ENCODE results near the gene PIGL. TPM values are rescaled to one million over a fixed set of nuclear protein-coding genes. Genes with fewer than 3 reads are reported as not detected.
A peak's percentile ranks its signal among the peaks of the same experiment; 100 is the strongest.

Gene PIGL
- total and polyA plus RNA-seq, 2 experiments from 2014 or later: 32.9 to 47.3 TPM

- no peaks in the 10 kb centered on the region for H3K36me3 ChIP-seq (ENCODE audit: insufficient read depth)
- no peak for ATAC-seq
- Mint-ChIP-seq H3K36me3 (ENCODE audit: low read depth) (no peaks in the 10 kb centered on the region; the same call in 2 of the 3 replicates), H3K4me3 (peak overlapping the region; percentile 61), H3K27ac (no peak overlapping the region), H3K4me1 (peaks cover 21% of the 10 kb centered on the region), H3K9me3 (no peaks in the 10 kb centered on the region), H3K27me3 (ENCODE audit: insufficient read depth, low read depth, poor library complexity) (peaks cover 10% of the 10 kb centered on the region)
- H3K27ac ChIP-seq (ENCODE audit: low read depth): no peak overlapping the region
- no peak for DNase-seq (ENCODE audit: low spot score)
- H3K4me2 ChIP-seq: 0 out of 2 replicates have a peak overlapping the region, but pooled peaks have one; percentile 50
- H3K27me3 ChIP-seq (ENCODE audit: insufficient read depth): peaks cover 20% of the 10 kb centered on the region
- H4K20me1 ChIP-seq (replicated peaks; ENCODE audit: insufficient read depth): peaks cover 17% of the 10 kb centered on the region
- peaks cover 8% of the 10 kb centered on the region for H3F3A ChIP-seq (replicated peaks; ENCODE audit: low read depth)
- no peak overlapping the region for H3K4me3 ChIP-seq
- H3K9me2 ChIP-seq (ENCODE audit: insufficient read depth): no peaks in the 10 kb centered on the region
- no peaks in the 10 kb centered on the region for H3K79me2 ChIP-seq (replicated peaks; ENCODE audit: insufficient read depth)
- H3K4me1 ChIP-seq (ENCODE audit: insufficient read depth): peaks cover 11% of the 10 kb centered on the region
- no peak; the same call in 1 of the 2 replicates for TF ChIP-seq CREB1 (CRISPR knock-in tag; IDR thresholded peaks at IDR 0.05; ENCODE audit: low read depth)
- TF ChIP-seq, protein P1, sequence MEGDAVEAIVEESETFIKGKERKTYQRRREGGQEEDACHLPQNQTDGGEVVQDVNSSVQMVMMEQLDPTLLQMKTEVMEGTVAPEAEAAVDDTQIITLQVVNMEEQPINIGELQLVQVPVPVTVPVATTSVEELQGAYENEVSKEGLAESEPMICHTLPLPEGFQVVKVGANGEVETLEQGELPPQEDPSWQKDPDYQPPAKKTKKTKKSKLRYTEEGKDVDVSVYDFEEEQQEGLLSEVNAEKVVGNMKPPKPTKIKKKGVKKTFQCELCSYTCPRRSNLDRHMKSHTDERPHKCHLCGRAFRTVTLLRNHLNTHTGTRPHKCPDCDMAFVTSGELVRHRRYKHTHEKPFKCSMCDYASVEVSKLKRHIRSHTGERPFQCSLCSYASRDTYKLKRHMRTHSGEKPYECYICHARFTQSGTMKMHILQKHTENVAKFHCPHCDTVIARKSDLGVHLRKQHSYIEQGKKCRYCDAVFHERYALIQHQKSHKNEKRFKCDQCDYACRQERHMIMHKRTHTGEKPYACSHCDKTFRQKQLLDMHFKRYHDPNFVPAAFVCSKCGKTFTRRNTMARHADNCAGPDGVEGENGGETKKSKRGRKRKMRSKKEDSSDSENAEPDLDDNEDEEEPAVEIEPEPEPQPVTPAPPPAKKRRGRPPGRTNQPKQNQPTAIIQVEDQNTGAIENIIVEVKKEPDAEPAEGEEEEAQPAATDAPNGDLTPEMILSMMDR (conservative IDR thresholded peaks at IDR 0.05; ENCODE audit: low read depth in 2 of 2): peak; percentile 80 to 83
- H2AFZ ChIP-seq: no peak overlapping the region
Observed at GRCh38 chr17:16285646-16286008, 68.6 kb downstream of the PIGL start.

- Histone ChIP-seq H3K4me2 (peak overlapping the region; percentile 74), H3K27me3 (ENCODE audit: insufficient read depth) (peaks cover 20% of the 10 kb centered on the region), H3K36me3 (ENCODE audit: insufficient read depth) (no peaks in the 10 kb centered on the region), H3K79me2 (replicated peaks; ENCODE audit: insufficient read depth) (no peaks in the 10 kb centered on the region), H2AFZ (no peak overlapping the region), H3K9me2 (ENCODE audit: insufficient read depth) (no peaks in the 10 kb centered on the region), H3F3A (replicated peaks; ENCODE audit: low read depth) (peaks cover 8% of the 10 kb centered on the region), H4K20me1 (replicated peaks; ENCODE audit: insufficient read depth) (peaks cover 17% of the 10 kb centered on the region), H3K4me1 (ENCODE audit: insufficient read depth) (peaks cover 11% of the 10 kb centered on the region), H3K27ac (ENCODE audit: low read depth) (no peak overlapping the region), H3K4me3 (peak overlapping the region; percentile 37)
- peak overlapping the region; percentile 53; the same call in 1 of the 2 replicates for H3K27ac Mint-ChIP-seq
- H3K4me1 Mint-ChIP-seq: peaks cover 21% of the 10 kb centered on the region
- no peaks in the 10 kb centered on the region; the same call in 2 of the 3 replicates for H3K36me3 Mint-ChIP-seq (ENCODE audit: low read depth)
- TF ChIP-seq, protein P2, sequence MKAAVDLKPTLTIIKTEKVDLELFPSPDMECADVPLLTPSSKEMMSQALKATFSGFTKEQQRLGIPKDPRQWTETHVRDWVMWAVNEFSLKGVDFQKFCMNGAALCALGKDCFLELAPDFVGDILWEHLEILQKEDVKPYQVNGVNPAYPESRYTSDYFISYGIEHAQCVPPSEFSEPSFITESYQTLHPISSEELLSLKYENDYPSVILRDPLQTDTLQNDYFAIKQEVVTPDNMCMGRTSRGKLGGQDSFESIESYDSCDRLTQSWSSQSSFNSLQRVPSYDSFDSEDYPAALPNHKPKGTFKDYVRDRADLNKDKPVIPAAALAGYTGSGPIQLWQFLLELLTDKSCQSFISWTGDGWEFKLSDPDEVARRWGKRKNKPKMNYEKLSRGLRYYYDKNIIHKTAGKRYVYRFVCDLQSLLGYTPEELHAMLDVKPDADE (IDR thresholded peaks at IDR 0.05): no peak
- TF ChIP-seq EZH2 (IDR thresholded peaks at IDR 0.05; ENCODE audit: low read depth, unreplicated experiment) (no peak), CREB1 (CRISPR knock-in tag; IDR thresholded peaks at IDR 0.05; ENCODE audit: low read depth) (0 out of 2 replicates have a peak, but pooled peaks have one; percentile 37), POLR2AphosphoS5 (IDR thresholded peaks at IDR 0.05; ENCODE audit: low read depth) (0 out of 2 replicates have a peak, but pooled peaks have one; percentile 33), ZNF462 (CRISPR knock-in tag; IDR thresholded peaks at IDR 0.05) (no peak), ZNF331 (CRISPR knock-in tag; IDR thresholded peaks at IDR 0.05; ENCODE audit: low read depth) (no peak)
- TF ChIP-seq, protein P1 (conservative IDR thresholded peaks at IDR 0.05; ENCODE audit: low read depth in 2 of 2): no peak
- ATAC-seq (peak; percentile 96), DNase-seq (ENCODE audit: low spot score) (peak; percentile 96)
- H3K9me3 Mint-ChIP-seq: no peaks in the 10 kb centered on the region
- H3K27me3 Mint-ChIP-seq (ENCODE audit: insufficient read depth, low read depth, poor library complexity): peaks cover 14% of the 10 kb centered on the region
- peak overlapping the region; percentile 61 for H3K4me3 Mint-ChIP-seq
Observed at GRCh38 chr17:16286009-16286946, 69.3 kb downstream of the PIGL start.
